KMS-11 (cell line): ENCODE measurements around the gene CNGA1.

Experiments used
- H2AFZ ChIP-seq: fragments of 200-600 bp; sonication (generic); 2 replicates; pipeline ENCODE4 v1.6.1; 2016; ENCODE audit warnings: antibody characterized with exemption, mixed run types, low read depth
- H3K27ac ChIP-seq: fragments of 200-600 bp; sonication (generic); 2 replicates; pipeline ENCODE4 v1.6.1; 2016; ENCODE audit warnings: mild to moderate bottlenecking, mixed run types
- H3K27me3 ChIP-seq: fragments of 200-600 bp; sonication (generic); 2 replicates; pipeline ENCODE4 v1.6.1; 2017; ENCODE audit warnings: mild to moderate bottlenecking, low read depth, mixed run types, moderate library complexity; ENCODE audit not compliant: insufficient read depth
- H3K36me3 ChIP-seq: fragments of 200-600 bp; sonication (generic); 2 replicates; pipeline ENCODE4 v1.6.1; 2017; ENCODE audit warnings: mild to moderate bottlenecking, mixed run types; ENCODE audit not compliant: insufficient read depth
- H3K4me1 ChIP-seq: fragments of 200-600 bp; sonication (generic); 2 replicates; pipeline ENCODE4 v1.6.1; 2016; ENCODE audit warnings: mild to moderate bottlenecking, low read depth, mixed run types; ENCODE audit not compliant: poor library complexity, severe bottlenecking
- H3K4me2 ChIP-seq: fragments of 200-600 bp; sonication (generic); 2 replicates; pipeline ENCODE4 v1.7.0; 2016; ENCODE audit warnings: mild to moderate bottlenecking, mixed run types
- H3K4me3 ChIP-seq: fragments of 200-600 bp; sonication (generic); IDR thresholded peaks from 2 replicates; pipeline ENCODE4 v1.6.1; 2017; ENCODE audit warnings: low read depth, low read length, mixed read lengths; ENCODE audit not compliant: insufficient read depth
- H3K79me2 ChIP-seq: fragments of 200-600 bp; sonication (generic); 2 replicates; pipeline ENCODE4 v1.6.1; 2016; ENCODE audit warnings: low read depth, mixed run types; ENCODE audit not compliant: insufficient read depth
- H3K9ac ChIP-seq: fragments of 200-600 bp; sonication (generic); 2 replicates; pipeline ENCODE4 v1.6.1; 2016; ENCODE audit warnings: mild to moderate bottlenecking, mixed run types
- H4K20me1 ChIP-seq: fragments of 200-600 bp; sonication (generic); 2 replicates; pipeline ENCODE4 v1.6.1; 2016; ENCODE audit warnings: mild to moderate bottlenecking, mixed run types; ENCODE audit not compliant: insufficient read depth
- CTCF ChIP-seq: fragments of 200-600 bp; sonication (generic); conservative IDR thresholded peaks from 2 replicates; pipeline ENCODE4 v1.6.1; 2017; ENCODE audit warnings: low read depth, mild to moderate bottlenecking, antibody characterized with exemption, low read length, moderate library complexity, mixed read lengths

CNGA1 gene

DNA sequence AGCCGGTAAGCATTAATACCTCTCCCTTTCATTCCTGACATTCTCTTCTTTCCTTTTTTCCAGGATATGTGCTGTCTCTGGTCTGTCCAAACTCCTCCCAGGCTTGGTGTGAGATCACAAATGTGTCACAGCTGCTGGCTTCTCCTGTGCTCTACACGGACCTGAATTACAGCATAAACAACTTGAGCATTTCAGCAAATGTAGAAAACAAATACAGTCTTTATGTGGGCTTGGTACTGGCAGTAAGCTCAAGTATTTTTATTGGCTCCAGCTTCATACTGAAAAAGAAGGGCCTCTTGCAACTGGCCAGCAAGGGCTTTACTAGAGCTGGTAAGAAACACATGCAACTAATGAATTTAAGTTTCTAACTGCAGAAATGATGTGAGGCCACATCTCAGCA, 8.5 kb upstream of the CNGA1 start:
- H3K4me2 ChIP-seq, result no peak overlapping the region
- H3K36me3 ChIP-seq, result no peaks in the 10 kb centered on the region
- H3K79me2 ChIP-seq, result no peaks in the 10 kb centered on the region
- TF ChIP-seq CTCF, result no peak
- peaks cover 11% of the 10 kb centered on the region for H3K4me1 ChIP-seq
- no peaks in the 10 kb centered on the region for H3K27me3 ChIP-seq
- no peak overlapping the region for H2AFZ ChIP-seq
- H3K9ac ChIP-seq, result no peak overlapping the region
- no peaks in the 10 kb centered on the region for H4K20me1 ChIP-seq
- no peak overlapping the region for H3K4me3 ChIP-seq
- no peak overlapping the region for H3K27ac ChIP-seq

GRCh38 chr4:48024522-48024921, 8.0 kb upstream of the CNGA1 start:
- no peak overlapping the region for H2AFZ ChIP-seq
- no peak overlapping the region for H3K27ac ChIP-seq
- H3K4me3 ChIP-seq, result no peak overlapping the region
- no peak for TF ChIP-seq CTCF
- peaks cover 11% of the 10 kb centered on the region for H3K4me1 ChIP-seq
- H3K79me2 ChIP-seq, result no peaks in the 10 kb centered on the region
- H3K27me3 ChIP-seq, result no peaks in the 10 kb centered on the region
- H3K9ac ChIP-seq, result no peak overlapping the region
- no peaks in the 10 kb centered on the region for H3K36me3 ChIP-seq
- H4K20me1 ChIP-seq, result no peaks in the 10 kb centered on the region
- no peak overlapping the region for H3K4me2 ChIP-seq

DNA sequence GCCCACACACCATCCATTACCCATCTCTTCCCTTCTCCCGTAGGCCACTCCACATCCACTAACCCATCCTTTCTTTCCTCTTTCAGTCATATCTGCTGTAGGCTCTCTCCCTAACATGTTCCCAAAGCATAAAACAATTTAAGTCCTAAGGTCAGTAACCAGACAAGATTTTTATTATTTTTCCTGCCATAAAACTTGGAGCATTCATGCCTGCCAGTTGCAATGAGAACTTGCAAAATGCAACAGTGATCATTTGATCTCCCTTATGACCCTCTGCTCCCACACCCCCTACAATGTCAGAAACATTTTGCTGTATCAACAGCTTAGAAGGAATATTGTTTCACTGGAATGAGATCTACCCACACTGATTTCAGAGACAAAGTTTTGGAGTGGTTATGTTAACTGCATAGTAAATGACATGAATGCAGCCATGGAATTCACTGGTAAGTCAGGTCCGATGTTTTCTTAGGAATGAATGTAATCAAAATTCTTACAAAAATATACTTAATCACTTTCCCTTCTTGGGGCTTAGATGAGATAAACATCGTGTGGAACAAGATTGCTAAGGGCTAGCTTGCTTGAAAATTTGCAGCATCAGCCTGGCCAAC, 5.8 kb upstream of the CNGA1 start:
- no peak overlapping the region for H2AFZ ChIP-seq
- no peak overlapping the region for H3K4me2 ChIP-seq
- no peaks in the 10 kb centered on the region for H3K4me1 ChIP-seq
- no peaks in the 10 kb centered on the region for H3K27me3 ChIP-seq
- TF ChIP-seq CTCF, result no peak
- H3K9ac ChIP-seq, result no peak overlapping the region
- no peaks in the 10 kb centered on the region for H4K20me1 ChIP-seq
- no peaks in the 10 kb centered on the region for H3K36me3 ChIP-seq
- no peak overlapping the region for H3K27ac ChIP-seq
- no peaks in the 10 kb centered on the region for H3K79me2 ChIP-seq
- H3K4me3 ChIP-seq, result no peak overlapping the region

GRCh38 chr4:48021100-48021499, 4.6 kb upstream of the CNGA1 start:
- Histone ChIP-seq H3K27ac (no peak overlapping the region), H2AFZ (no peak overlapping the region), H3K79me2 (no peaks in the 10 kb centered on the region), H3K4me2 (no peak overlapping the region), H4K20me1 (no peaks in the 10 kb centered on the region), H3K36me3 (no peaks in the 10 kb centered on the region), H3K4me3 (no peak overlapping the region), H3K4me1 (no peaks in the 10 kb centered on the region), H3K27me3 (no peaks in the 10 kb centered on the region), H3K9ac (no peak overlapping the region)
- TF ChIP-seq CTCF, result no peak
